Activated CD4-positive, alpha-beta T cell treated with anti-CD3 and anti-CD28 coated beads, Interleukin-2, amount 50 U/mL, for 48 hours (primary cell): ENCODE measurements around the gene FCHO1.
A peak's percentile ranks its signal among the peaks of the same experiment; 100 is the strongest.

Source experiments
- DNase-seq, 2 experiments: peaks; one replicate each; pipeline ENCODE4 v3.0.0-alpha.2; 2020

Gene FCHO1, protein sequence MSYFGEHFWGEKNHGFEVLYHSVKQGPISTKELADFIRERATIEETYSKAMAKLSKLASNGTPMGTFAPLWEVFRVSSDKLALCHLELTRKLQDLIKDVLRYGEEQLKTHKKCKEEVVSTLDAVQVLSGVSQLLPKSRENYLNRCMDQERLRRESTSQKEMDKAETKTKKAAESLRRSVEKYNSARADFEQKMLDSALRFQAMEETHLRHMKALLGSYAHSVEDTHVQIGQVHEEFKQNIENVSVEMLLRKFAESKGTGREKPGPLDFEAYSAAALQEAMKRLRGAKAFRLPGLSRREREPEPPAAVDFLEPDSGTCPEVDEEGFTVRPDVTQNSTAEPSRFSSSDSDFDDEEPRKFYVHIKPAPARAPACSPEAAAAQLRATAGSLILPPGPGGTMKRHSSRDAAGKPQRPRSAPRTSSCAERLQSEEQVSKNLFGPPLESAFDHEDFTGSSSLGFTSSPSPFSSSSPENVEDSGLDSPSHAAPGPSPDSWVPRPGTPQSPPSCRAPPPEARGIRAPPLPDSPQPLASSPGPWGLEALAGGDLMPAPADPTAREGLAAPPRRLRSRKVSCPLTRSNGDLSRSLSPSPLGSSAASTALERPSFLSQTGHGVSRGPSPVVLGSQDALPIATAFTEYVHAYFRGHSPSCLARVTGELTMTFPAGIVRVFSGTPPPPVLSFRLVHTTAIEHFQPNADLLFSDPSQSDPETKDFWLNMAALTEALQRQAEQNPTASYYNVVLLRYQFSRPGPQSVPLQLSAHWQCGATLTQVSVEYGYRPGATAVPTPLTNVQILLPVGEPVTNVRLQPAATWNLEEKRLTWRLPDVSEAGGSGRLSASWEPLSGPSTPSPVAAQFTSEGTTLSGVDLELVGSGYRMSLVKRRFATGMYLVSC

DNA sequence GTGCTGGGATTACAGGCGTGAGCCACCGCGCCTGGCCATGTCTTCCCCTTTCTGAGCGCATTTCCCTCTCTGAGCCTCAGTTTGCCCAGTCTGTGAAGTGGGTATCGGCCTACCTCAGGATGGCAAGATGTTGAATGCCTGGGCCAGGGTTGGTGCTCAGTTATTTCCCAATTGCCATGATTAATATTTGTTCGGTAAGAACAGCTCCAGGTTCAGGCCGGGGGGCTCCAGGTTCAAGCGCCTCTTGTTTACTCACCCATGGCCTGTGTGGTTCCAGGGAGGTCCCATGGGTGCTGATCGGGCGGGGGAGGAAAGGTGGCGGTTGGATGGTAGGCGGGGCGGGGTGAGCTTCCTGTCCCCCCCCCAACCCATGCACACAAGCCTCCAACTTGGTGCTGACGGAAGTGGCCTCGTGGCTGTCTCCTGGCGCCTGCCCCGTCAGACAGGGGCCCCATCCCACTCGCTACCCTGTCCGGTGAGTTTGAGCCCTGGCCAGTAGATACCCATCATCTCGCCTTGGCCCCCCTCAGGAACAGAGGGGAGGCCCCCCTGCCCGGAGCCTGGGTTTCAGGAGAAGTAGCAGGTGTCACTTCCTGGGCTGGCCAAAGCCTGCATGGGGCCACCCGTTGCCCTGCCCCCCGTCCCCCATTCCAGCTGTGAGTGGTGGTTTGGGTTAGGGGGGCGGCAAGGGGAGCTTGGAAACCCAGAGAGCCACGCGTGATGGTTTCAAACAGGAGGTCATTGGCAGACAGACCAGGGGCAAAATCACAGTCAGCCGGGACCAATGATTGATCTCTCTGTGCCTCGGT, at the start of gene FCHO1:
Gene FCHO1 (plus strand): TSS at position 375 of the 809 bp plus-strand sequence. CDS start 3,688 bp downstream, outside the sequence.
- DNase-seq = peak; percentile 84 to 89

DNA sequence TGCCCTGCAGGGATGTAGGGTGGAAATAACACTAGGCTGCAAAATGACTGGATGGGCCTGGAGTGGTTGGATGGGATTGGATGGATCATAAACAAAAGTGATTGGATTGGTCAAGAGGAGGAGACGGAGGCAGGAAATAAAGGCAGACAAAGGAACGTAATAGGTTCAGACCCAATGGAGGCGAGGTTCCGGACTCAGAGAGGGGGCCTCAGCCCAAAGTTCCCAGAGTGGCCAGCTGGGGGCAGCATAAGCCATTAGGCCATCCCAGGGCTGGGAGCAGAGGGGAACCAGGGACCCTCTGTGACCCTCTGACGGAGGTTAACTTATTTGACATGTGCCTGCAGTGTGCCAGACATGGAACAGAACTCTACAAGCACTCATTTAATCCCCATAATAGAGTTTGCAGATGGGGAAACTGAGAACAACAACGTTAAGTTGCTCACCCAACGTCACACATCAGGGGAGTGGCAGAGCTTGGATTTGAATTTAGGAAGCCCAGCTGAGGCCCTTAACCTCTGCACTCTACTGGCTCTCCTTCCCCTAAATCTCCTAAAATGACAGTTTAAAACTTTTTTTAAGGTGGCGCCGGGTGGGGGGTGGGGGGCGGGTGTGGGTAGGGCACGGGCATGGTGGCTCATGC, 47.3 kb upstream of the FCHO1 start:
- peak; percentile 82 to 85 for DNase-seq

DNA sequence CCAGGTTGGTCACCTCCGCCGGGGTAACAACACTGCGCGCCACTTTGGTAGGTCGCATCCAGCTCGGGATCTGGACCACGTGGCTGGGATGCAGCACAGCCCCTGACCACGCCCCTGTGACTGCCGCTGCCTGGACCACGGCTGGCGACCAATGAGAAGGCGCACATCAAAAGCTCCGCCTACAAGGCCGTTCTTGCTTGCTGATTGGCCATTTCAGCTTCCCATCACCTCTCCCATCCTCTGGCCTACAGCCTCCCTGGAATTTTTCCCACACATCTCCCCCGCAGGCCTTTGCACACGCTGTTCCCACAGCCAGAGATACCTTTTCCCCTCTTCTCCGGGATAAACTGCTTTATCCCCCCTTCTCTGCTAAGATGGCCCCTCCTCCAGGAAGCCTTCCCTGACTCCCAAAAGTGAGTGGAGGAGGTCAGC, 44.5 kb upstream of the FCHO1 start:
- DNase-seq = peak in 1 of 2 experiments; percentile 13

DNA sequence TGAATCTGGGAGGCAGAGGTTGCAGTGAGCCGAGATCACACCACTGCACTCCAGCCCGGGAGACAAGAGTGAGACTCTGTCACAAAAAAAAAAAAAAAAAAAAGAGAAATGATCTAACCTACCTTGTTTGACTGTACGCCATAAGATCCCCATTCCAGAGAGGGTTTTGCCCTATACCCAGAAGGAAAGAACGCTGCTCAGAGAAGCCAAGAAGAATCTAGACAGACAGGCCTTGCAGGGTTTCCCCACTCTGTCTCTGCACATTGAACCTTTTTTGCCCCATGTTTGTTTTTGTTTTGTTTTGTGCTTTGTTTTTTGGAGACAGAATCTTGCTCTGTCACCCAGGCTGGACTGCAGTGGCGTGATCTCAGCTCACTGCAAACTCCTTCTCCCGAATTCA, 39.4 kb upstream of the FCHO1 start:
- no peak for DNase-seq

DNA sequence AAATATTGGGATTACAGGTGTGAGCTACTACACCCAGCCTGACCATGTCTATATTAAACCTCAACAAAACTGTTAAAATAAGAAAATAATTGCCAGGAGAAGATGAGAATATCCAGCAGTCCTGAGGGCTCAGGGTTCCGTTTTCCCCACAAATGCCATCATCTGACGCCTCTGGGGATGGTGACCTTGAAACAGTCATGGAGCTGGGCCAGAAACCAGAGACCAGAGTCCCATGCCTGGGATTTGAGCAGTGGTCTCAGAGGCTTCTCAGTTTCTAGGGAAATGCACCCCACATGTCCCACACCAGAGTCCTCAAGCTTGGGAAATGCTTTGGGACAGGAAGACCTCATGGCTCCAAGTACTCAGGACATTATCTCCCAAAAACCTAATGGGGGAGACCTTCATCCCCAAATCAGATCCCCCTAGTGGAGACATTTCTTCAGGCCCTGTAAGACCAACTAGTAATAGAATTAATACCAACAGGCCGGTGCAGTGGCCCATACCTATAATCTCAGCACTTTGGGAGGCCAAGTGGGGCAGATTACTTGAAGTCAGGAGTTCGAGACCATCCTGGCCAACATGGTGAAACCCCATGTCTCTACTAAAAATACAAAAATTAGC, 34.9 kb upstream of the FCHO1 start:
- no peak for DNase-seq

DNA sequence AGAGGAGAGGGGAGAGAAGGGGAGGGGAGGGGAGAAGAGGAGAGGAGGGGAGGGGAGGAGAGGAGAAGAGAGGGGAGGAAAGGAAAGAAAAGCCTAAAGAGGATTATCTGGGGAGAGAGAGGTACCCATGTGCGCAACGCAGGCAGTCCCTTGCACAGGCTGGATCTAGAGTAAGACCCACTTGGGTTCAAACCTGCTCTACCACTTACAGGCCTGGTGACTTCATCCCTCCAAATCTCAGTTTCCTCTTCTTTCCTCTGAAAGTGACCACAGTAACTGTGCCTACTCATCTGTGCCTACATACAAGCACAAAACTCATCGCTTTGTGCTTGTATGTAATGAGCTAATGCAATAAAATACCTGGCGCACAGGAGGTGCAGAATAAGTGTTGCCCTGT, 32.7 kb upstream of the FCHO1 start:
- DNase-seq = no peak

DNA sequence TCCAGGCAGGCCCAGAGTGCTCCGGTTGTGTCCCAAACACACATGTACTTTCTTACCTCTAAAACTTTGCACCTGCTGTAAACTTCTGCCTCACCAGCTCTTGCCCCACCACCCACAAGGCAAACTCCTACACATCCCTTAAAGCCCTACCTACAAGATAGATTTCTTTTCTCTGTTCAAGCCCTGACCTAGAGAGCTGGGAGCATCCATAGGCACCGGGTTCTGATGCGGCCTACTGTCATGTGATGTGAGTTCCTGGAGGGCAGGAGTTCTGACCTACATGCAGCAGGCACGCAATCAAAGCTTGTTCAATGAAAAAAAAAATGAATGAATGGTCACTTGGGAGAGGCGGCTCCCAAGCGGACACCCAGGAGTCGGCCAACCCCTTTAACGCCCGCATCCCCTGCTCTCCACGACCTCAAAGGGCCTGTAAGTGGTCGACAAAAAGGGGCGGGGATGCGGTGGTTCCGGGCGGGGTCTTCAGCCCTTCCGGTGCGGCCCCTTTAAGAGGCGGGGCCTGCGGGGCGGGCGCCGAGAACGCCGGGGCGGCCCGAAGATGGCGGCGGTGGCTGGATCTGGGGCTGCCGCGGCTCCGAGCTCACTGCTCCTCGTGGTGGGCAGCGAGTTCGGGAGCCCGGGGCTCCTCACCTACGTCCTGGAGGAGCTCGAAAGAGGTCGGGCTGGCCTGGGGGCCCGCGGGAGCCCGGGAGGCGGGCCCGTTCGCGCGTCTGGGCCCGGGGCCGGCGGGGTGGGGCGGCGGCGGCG, 32.1 kb upstream of the FCHO1 start, which contains the start of gene MAP1S:
Gene MAP1S (plus strand): TSS at position 534 of the 765 bp plus-strand sequence. CDS start 23 bp downstream, at position 557.
- DNase-seq = peak; percentile 72 to 76

DNA sequence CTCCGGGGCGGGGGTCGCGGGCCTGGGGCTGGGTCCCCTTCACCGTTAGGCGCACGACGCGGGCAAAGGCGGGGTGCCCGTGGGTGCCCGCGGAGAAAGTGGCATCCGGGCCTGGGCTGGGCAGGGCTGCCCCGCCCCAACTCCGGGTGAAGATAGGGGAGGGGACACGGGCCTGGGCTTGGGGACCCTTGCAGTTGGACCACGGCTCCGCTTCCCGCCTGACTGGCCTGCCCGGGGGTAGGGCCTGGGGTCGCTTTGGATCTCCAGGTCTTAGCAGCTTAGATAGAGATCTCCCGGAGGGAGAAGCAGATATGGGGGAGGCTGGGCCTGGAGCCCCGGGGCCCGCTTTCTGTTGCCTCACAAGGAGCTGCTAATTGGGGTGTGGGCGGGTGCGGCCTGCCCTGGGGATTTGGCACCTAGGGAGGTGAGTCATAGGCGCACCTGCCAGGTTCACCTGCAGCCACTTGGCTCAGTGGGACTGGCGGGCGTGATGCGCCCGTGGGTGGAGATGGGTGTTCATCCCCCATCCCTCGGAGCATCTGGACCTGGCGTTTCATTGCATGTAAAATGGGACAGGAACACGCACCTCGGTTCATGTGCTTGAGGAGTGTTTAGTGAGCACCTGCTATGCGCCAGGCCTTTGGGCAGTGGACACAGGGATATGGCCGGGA, 31.4 kb upstream of the FCHO1 start:
- peak; percentile 34 to 36 for DNase-seq

DNA sequence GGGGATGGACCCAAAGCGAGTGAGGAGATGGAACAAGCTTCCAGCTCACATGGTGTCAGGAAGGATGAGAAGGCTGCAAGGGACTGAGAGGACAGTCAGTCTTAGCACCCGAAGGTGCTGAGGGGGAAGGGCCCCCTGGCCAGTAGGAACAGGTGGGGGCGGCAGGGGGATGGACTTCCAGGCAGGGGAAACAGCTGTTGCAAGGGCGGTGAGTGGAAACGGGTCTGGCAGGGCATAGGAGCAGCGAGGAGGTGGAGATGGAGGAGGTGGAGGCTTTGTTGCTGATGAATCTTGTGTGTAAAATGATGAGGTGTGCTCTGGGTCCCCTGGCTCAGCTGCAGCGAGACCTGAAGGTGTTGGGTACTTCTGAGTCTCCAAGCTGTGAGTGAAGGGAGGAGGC, 30.8 kb upstream of the FCHO1 start:
- peak; percentile 8 to 13 for DNase-seq

DNA sequence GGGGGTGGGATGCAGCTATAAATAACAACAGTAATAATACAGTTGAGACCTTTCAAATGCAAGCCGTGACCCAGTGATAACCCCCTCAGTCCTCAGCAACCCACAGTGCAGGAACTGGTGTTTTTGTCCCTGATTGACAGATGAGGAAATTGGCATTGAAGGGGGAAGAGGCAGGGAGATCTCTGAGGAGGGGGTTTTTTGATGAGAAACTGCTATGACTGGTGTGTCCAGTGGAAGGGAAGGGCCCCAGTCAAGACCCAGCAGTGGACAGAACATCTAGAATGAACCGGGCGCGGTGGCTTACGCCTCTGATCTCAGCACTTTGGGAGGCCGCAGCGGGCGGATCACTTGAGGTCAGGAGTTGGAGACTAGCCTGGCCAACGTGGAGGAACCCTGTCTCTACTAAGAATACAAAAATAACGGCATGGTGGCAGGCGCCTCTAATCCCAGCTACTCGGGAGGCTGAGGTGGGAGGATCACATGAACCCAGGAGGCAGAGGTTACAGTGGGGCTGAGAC, 30.1 kb upstream of the FCHO1 start:
- DNase-seq = no peak

DNA sequence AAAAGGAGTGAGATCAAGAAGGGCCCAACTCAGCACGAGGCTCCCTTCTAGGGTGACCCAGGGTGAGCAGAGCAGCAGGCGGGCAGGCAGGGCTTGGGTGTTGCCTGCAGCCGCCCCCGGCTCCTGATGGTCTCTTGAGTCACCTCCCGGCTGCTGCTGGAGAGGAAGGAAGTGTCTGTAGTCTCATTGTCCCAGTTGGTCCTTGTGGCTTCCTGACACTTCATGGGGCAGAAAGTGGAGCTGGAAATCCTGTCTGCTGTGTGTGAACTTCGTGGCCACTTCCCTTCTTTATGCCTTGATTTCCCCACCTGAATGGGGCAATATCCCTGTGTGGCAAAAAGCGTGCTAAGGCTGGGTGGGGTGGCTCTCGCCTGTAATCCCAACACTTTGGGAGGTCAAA, 29.5 kb upstream of the FCHO1 start:
- peak in 1 of 2 experiments; percentile 30 for DNase-seq

DNA sequence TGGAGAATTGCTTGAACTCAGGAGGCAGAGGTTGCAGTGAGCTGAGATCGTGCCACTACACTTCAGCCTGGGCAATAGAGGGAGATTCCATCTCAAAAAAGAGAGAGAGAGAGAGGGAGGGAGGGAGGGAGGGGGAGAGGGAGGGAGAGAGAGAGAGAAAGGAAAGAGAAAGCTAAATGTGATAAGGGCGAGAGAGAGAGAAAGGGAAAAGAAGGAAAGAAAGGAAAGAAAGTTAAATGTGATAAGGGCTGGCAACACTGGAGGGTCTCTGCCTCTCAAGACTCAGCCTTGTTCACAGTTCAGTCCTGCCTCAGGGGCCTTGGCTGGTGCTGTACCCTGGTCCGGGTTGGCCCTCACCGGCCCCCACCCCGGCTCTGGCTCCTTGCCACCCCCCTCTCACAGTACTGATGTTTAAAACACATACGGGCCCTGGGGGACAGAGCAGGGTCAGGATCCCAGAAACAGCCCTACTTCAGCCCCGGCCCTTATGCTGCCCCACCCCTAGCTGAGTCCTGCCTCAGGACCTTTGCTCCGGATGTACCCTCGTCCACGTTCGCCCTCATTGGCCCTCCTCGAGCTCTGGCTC, 28.5 kb upstream of the FCHO1 start:
- no peak for DNase-seq

DNA sequence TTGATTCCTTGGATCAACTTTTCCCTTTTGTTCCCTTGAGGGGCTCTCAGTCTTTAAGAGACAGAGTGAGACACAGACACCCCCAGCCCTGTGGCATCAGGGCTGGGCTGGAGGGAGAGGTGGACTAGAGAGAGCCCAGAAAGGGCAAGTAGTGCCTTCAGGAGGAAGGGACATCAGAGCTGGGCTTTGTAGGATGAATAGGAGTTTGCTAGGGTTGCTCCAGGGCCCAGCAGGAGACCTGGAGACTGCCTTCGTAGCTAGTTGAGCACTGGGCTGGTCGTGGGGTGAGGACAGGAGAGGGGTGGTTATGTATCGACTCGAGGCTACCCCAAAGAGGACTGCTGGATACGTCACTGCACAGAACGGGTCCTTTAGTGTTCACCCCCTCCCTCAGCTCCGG, 26.6 kb upstream of the FCHO1 start:
- DNase-seq = no peak

DNA sequence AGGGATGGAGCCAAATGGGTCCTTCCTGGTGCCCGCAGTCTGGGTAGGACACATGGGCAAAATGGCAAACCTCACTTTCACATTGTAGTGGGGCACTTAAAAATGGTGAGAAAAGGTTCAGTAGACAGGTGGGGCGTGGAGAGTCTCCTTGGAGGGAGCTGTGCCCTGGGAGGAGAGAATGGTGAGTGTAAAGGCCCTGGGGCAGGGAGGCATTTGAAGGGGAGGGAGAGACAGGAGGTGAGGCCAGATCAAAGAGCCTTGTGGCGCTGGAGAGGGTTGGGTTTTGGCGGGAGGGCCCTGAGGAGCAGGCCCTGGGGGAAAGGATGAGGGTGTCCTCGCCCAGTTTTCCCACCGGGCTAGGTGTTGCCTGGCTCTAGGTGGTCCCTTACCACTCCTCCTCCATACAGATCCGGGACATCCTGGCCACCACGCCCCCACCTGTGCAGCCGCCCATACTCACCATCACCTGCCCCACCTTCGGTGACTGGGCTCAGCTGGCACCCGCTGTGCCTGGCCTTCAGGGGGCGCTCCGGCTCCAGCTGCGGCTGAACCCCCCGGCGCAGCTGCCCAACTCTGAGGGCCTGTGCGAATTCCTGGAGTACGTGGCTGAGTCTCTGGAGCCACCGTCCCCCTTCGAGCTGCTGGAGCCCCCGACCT, 25.7 kb upstream of the FCHO1 start:
- DNase-seq = no peak

DNA sequence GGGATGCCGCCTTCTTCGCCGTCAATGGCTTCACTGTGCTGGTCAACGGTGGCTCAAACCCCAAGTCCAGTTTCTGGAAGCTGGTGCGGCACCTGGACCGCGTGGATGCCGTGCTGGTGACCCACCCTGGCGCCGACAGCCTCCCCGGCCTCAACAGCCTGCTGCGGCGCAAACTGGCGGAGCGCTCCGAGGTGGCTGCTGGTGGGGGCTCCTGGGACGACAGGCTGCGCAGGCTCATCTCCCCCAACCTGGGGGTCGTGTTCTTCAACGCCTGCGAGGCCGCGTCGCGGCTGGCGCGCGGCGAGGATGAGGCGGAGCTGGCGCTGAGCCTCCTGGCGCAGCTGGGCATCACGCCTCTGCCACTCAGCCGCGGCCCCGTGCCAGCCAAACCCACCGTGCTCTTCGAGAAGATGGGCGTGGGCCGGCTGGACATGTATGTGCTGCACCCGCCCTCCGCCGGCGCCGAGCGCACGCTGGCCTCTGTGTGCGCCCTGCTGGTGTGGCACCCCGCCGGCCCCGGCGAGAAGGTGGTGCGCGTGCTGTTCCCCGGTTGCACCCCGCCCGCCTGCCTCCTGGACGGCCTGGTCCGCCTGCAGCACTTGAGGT, 25.0 kb upstream of the FCHO1 start:
- DNase-seq = no peak

DNA sequence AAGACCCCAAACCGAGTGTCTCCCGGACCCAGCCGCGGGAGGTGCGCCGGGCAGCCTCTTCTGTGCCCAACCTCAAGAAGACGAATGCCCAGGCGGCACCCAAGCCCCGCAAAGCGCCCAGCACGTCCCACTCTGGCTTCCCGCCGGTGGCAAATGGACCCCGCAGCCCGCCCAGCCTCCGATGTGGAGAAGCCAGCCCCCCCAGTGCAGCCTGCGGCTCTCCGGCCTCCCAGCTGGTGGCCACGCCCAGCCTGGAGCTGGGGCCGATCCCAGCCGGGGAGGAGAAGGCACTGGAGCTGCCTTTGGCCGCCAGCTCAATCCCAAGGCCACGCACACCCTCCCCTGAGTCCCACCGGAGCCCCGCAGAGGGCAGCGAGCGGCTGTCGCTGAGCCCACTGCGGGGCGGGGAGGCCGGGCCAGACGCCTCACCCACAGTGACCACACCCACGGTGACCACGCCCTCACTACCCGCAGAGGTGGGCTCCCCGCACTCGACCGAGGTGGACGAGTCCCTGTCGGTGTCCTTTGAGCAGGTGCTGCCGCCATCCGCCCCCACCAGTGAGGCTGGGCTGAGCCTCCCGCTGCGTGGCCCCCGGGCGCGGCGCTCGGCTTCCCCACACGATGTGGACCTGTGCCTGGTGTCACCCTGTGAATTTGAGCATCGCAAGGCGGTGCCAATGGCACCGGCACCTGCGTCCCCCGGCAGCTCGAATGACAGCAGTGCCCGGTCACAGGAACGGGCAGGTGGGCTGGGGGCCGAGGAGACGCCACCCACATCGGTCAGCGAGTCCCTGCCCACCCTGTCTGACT, 24.1 kb upstream of the FCHO1 start:
- DNase-seq = no peak

DNA sequence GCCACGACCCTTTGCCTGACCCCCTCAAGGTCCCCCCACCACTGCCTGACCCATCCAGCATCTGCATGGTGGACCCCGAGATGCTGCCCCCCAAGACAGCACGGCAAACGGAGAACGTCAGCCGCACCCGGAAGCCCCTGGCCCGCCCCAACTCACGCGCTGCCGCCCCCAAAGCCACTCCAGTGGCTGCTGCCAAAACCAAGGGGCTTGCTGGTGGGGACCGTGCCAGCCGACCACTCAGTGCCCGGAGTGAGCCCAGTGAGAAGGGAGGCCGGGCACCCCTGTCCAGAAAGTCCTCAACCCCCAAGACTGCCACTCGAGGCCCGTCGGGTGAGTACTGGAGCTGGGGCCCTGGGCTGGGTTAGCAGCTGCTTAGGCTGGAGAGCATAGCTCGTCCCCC, 23.4 kb upstream of the FCHO1 start:
- DNase-seq = no peak

DNA sequence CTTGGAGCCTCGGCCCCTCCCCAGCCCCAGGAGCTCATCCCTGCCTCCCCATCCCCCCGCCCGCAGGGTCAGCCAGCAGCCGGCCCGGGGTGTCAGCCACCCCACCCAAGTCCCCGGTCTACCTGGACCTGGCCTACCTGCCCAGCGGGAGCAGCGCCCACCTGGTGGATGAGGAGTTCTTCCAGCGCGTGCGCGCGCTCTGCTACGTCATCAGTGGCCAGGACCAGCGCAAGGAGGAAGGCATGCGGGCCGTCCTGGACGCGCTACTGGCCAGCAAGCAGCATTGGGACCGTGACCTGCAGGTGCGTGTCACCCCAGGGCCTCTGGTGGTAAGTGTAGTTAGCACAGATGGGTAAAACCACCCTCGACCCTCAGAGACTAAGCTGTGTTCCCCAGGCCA, 18.1 kb upstream of the FCHO1 start:
- no peak for DNase-seq
